Measurements from ENCODE around the gene ELOA. TPM values are rescaled to one million over a fixed set of nuclear protein-coding genes. Genes with fewer than 3 reads are reported as not detected.
A peak's percentile ranks its signal among the peaks of the same experiment; 100 is the strongest.

ELOA gene, protein sequence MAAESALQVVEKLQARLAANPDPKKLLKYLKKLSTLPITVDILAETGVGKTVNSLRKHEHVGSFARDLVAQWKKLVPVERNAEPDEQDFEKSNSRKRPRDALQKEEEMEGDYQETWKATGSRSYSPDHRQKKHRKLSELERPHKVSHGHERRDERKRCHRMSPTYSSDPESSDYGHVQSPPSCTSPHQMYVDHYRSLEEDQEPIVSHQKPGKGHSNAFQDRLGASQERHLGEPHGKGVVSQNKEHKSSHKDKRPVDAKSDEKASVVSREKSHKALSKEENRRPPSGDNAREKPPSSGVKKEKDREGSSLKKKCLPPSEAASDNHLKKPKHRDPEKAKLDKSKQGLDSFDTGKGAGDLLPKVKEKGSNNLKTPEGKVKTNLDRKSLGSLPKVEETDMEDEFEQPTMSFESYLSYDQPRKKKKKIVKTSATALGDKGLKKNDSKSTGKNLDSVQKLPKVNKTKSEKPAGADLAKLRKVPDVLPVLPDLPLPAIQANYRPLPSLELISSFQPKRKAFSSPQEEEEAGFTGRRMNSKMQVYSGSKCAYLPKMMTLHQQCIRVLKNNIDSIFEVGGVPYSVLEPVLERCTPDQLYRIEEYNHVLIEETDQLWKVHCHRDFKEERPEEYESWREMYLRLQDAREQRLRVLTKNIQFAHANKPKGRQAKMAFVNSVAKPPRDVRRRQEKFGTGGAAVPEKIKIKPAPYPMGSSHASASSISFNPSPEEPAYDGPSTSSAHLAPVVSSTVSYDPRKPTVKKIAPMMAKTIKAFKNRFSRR
- 10 to 100 TPM; 15.5 to 74.6 (median 46.1) TPM for polyA plus RNA-seq (ENCODE audit: low read depth in 6 of 6)

DNA sequence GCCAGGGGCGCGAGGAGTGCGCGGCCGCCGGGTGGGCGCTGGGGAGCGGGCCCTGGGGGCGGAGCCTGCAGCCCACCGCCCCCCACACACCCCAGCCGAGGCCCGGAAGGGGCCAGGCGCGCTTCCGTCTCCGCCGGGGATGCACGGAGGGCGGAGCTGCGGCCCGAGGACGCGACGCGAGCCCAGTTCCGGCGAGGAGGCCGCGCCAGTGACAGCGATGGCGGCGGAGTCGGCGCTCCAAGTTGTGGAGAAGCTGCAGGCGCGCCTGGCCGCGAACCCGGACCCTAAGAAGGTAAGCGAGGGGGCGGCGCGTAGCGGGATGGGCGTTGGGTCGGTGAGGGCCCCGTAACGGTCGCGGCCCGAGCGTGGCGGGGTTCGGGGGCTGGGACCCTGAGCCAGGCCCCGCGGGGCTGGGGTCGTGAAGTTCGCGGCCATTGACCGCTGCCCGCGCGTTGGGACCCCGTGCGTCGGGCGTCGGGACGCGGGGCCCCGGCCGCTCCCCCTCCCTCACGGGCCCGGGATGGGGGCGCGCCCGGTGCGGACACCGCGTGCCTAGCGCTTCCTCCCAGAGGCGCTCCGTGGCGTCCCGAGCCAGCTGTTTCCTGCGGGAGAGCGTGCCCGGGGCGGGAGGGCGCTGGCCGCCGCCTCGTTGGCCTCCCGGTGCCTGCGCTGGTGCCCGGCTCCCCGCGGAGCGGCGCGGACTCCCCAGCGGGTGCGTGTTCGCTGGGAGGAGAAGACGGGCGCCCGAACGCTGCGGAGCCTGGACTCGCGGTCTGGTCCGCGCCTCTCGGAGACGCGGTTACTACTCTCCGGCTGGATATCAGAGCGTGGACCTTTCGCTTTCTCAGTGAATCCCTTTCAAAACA is at the start of gene ELOA:
Gene ELOA, plus strand, starts transcription at position 185 of the 866 bp plus-strand sequence. Its CDS starts 33 bp downstream, at position 218.
- Mint-ChIP-seq H3K4me3 (peak within 1 kb of the TSS; percentile 90 to 99 (median 94)), H3K4me1 (peaks cover 40 to 48% (median 48%) of the 10 kb centered on the region in 3 donors)
- peak; percentile 93 for ATAC-seq (ENCODE audit: low read depth in 2 of 2)

DNA sequence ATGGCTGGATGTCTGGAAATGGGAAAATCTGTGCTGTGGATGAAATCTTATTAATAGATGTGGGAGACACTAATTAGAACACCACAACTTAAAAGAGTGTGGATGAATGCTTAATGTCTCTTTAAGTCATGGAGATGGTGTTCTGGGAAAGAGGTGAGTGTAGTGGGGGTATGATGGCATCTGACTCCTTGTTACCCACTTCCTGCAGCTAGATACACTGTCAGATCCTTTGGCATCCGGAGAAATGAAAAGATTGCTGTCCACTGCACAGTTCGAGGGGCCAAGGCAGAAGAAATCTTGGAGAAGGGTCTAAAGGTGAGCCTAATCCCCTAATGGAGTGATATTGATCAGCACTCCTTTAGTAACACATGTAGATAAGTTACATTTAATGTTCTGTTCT is 49.7 kb upstream of the ELOA start:
- H3K4me1 Mint-ChIP-seq, result peaks cover 37 to 67% (median 57%) of the 10 kb centered on the region in 3 donors
- H3K27me3 Mint-ChIP-seq, result no peaks in the 10 kb centered on the region
- DNase-seq (no peak), ATAC-seq (ENCODE audit: low read depth in 2 of 2) (no peak)
- peak overlapping the region in 7 of 8 donors; percentile 31 to 98 (median 96) for H3K4me3 Mint-ChIP-seq
- H3K27ac Mint-ChIP-seq, result peak overlapping the region in 4 of 6 donors; percentile 64 to 89 (median 77)
- H3K36me3 Mint-ChIP-seq, result peaks cover 27 to 33% of the 10 kb centered on the region in 2 donors
- H3K9me3 Mint-ChIP-seq, result no peaks in the 10 kb centered on the region

More for the DNA sequence above, at the start of gene ELOA:
- peak; percentile 75 for DNase-seq
- no peaks in the 10 kb centered on the region for H3K36me3 Mint-ChIP-seq
- peak within 1 kb of the TSS; percentile 60 to 96 (median 89) for H3K27ac Mint-ChIP-seq
- H3K27me3 Mint-ChIP-seq, result no peaks in the 10 kb centered on the region
- H3K9me3 Mint-ChIP-seq, result no peaks in the 10 kb centered on the region

DNA sequence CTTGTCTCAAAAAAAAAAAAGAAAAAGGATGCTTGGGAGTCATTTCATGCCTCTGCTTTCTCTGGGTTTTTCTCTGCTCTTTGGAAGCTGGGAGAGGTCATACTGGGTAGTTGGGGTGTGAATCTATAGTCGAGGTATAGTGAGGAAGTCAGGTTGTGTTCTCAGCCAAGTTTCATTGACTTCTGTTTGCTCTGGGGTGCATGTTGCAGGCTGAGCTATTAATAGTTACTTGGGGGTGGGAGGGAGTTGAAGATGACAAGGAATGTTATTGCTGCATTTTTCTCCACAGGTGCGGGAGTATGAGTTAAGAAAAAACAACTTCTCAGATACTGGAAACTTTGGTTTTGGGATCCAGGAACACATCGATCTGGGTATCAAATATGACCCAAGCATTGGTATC is 48.9 kb upstream of the ELOA start:
- Mint-ChIP-seq H3K27me3 (no peaks in the 10 kb centered on the region), H3K9me3 (no peaks in the 10 kb centered on the region), H3K27ac (peak overlapping the region in 4 of 6 donors; percentile 8 to 89 (median 52)), H3K4me1 (peaks cover 37 to 70% (median 57%) of the 10 kb centered on the region in 3 donors), H3K4me3 (peak overlapping the region in 4 of 8 donors; percentile 29 to 96 (median 78)), H3K36me3 (peaks cover 30 to 33% of the 10 kb centered on the region in 2 donors)
- ATAC-seq (ENCODE audit: low read depth in 2 of 2) (no peak), DNase-seq (no peak)

DNA sequence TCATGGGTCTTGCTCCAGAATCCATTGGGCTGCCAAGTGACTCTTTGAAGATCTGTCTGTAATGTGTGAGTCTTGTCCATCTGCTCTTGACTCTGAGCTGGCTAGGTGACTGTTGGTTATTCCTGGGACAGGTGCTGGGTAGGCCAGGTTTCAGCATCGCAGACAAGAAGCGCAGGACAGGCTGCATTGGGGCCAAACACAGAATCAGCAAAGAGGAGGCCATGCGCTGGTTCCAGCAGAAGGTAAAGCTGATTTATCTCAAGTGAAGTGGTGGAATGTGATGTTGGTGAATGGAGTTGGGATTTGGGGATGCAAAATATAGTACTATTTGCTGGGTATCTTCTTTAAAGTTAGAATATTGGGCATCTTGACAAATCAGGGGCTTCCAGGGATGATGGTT is 47.6 kb upstream of the ELOA start:
- H3K27ac Mint-ChIP-seq, result peak overlapping the region in 3 of 6 donors; percentile 35 to 97 (median 89)
- ATAC-seq (ENCODE audit: low read depth in 2 of 2) (no peak), DNase-seq (no peak)
- peak overlapping the region in 1 of 8 donors; percentile 41 for H3K4me3 Mint-ChIP-seq
- no peaks in the 10 kb centered on the region for H3K9me3 Mint-ChIP-seq
- peaks cover 45 to 75% (median 65%) of the 10 kb centered on the region in 3 donors for H3K4me1 Mint-ChIP-seq
- H3K27me3 Mint-ChIP-seq, result no peaks in the 10 kb centered on the region
- H3K36me3 Mint-ChIP-seq, result peaks cover 37 to 38% of the 10 kb centered on the region in 2 donors

DNA sequence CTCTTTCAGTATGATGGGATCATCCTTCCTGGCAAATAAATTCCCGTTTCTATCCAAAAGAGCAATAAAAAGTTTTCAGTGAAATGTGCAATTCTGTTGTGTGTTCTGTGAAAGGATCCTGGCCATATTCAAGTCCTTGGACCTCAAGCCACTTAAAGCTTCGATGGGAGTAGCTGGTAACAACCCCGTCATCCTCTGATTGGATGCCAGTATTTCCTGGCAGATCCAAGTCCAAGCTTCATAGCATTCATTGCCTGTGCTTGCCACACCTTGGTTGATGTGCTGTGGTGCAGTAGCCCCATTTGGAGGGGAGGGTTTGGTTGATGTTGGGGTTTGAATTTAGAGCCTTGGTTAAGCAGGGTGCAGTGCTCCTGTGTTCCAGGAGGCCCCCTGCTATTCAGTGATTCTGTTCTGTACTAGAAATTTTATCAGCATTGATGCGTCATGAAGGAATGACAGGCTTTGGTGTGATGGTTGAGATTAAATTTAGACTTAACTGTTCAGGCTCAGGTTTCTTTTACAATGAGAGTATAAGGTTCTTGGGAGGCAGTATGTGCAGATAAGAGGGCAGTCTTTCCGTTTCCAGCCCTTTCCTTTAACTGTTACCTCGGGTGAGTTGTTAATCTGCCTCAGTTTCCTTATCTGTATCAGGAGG is 46.8 kb upstream of the ELOA start:
- Mint-ChIP-seq H3K27ac (no peak overlapping the region), H3K4me1 (peaks cover 48 to 80% (median 72%) of the 10 kb centered on the region in 3 donors), H3K36me3 (peaks cover 37 to 41% of the 10 kb centered on the region in 2 donors), H3K9me3 (no peaks in the 10 kb centered on the region), H3K4me3 (peak overlapping the region in 1 of 8 donors; percentile 25), H3K27me3 (no peaks in the 10 kb centered on the region)
- ATAC-seq (ENCODE audit: low read depth in 2 of 2), result no peak
- no peak for DNase-seq

DNA sequence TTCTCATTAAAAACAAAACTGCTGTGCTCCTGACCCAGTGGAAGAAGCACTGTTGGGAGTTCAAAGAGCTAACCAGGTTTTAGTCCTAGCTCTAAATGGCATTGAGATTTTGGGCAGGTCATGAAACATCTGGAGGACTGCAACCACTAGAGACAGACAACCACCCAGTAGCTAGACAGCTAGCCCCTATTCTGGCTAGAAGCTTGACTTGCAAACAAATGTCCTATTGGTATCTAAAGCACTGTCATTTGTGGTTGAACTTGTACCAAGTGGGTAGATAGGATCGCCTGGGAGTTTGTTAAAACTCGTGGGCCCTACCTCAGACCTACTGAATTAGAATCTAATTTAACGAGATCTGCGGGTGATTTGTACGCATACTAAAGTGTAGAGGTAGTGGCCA is 44.8 kb upstream of the ELOA start:
- DNase-seq, result no peak
- ATAC-seq (ENCODE audit: low read depth in 2 of 2), result no peak
- Mint-ChIP-seq H3K4me1 (peaks cover 33 to 61% (median 53%) of the 10 kb centered on the region in 3 donors), H3K36me3 (peaks cover 31 to 42% of the 10 kb centered on the region in 2 donors), H3K27me3 (no peaks in the 10 kb centered on the region), H3K4me3 (peak overlapping the region in 1 of 8 donors; percentile 51), H3K27ac (peak overlapping the region in 1 of 6 donors; percentile 15), H3K9me3 (no peaks in the 10 kb centered on the region)

DNA sequence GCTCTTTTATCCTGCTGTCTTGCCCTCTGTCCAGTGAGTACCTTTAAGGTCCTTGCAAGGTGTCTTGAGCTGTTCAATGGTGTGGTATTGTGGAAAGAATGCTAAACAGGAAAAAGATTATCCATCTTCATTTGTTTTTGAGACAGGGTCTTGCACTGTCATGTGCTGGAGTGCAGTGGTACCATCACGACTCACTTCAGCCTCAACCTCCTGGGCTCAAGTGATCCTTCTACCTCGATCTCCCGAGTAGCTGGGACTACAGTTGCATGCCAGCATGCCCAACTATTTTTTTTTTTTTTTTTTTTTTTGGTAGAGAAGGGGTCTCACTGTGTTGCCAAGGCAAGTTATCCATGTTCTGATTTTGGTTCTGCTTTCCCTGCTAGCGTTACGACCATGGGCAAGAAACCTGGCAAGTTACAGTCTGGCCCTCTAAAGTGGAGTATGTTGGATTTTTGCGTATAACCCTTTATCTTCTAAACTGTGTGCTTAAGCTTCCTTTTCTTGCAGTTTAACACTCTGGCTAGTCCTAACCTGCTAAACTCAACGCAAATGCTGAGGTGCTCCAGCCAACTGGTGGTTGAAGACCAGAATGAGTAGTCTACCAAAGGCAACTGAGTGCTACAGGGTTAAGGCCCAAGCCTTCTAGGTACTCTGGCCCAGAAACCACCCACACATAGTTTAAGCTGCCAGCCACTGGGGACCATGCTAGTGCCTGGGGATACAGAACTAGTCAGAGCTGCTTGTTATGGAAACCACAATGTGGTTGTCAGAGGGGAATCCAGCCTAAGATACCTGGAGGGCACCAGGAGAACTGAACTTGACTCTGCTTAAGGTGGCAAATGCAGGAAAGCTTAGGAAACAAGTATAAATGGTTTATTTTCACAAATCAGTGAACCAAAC is 43.7 kb upstream of the ELOA start:
- Mint-ChIP-seq H3K9me3 (no peaks in the 10 kb centered on the region), H3K27me3 (no peaks in the 10 kb centered on the region), H3K4me3 (no peak overlapping the region), H3K36me3 (peaks cover 21 to 37% of the 10 kb centered on the region in 2 donors), H3K4me1 (peaks cover 25 to 50% (median 43%) of the 10 kb centered on the region in 3 donors), H3K27ac (peak overlapping the region in 2 of 6 donors; percentile 29 to 49)
- ATAC-seq (ENCODE audit: low read depth in 2 of 2) (no peak), DNase-seq (no peak)

DNA sequence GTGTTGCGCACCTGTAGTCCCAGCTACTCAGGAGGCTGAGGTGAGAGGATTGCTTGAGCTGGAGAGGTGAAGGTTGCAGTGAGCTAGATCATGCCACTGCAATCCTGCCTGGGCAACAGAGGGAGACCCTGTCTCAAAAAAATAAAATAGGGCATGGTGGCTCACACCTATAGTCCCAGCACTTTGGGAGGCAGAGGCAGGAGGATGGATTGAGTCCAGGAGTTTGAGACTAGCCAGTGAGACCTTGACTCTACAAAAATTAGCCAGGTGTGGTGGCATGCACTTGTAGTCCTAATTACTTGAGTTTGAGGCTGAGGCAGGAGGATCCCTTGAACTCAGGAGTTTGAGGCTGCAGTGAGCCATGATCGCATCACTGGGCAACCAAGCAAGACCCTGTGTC is 42.0 kb upstream of the ELOA start:
- Mint-ChIP-seq H3K36me3 (peaks cover 8 to 30% of the 10 kb centered on the region in 2 donors), H3K4me1 (peaks cover 11 to 33% (median 25%) of the 10 kb centered on the region in 3 donors), H3K27ac (peak overlapping the region in 1 of 6 donors; percentile 41), H3K9me3 (no peaks in the 10 kb centered on the region), H3K4me3 (no peak overlapping the region), H3K27me3 (no peaks in the 10 kb centered on the region)
- DNase-seq, result no peak
- ATAC-seq (ENCODE audit: low read depth in 2 of 2), result no peak

DNA sequence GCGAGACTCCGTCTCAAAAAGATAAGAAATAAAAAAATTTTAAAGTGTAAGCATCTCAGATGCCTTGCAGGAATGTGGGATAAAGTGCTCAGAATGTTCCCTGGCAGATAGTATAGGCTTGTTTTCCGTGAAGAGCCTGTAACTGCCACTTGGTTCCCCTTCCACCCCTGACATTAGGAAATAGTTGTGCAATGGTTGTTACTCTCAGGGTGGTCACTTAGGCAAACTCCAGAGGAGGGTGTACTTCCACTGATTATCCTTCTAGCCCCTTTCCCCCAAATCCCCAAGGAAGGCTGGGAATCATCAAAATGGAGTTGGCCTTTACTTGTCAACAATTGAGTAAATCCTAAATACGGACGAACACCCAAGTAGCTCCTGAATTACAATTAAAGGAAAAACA is 41.3 kb upstream of the ELOA start:
- Mint-ChIP-seq H3K9me3 (no peaks in the 10 kb centered on the region), H3K36me3 (peaks cover 8 to 25% of the 10 kb centered on the region in 2 donors), H3K4me3 (no peak overlapping the region), H3K4me1 (peaks cover 11 to 28% (median 18%) of the 10 kb centered on the region in 3 donors), H3K27ac (no peak overlapping the region), H3K27me3 (no peaks in the 10 kb centered on the region)
- DNase-seq, result no peak
- no peak for ATAC-seq (ENCODE audit: low read depth in 2 of 2)

DNA sequence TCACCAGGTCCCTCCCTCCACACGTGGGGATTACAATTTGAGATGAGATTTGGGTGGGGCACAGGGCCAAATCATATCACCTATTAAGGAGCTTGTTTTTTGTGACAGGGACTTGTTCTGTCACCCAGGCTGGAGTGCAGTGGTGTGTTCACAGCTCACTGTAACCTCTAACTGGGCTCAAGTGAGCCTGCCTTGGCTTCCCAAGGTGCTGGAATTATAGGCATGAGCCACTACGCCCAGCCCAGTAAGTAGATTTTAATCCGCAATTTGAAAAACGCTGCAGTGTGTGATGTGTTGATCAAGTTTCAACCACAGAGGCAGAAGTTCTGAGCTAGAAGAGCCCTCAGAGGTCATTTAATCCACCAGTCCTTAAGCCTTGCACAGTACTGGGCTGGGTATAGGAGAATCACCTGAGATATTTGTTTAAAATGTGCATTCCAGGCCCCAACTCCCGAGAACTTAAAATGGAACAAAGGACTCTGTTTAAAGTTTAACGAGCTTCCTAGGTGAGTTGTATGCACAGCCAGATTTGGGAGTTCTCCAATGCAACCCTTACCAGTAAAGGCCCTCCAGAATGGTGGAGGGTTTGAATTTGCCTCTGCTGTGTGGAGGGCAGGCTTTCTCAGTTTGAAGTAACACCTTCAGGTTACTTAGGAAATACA is 38.3 kb upstream of the ELOA start:
- Mint-ChIP-seq H3K4me1 (peaks cover 13 to 23% (median 14%) of the 10 kb centered on the region in 3 donors), H3K27ac (peak overlapping the region in 1 of 6 donors; percentile 20), H3K9me3 (no peaks in the 10 kb centered on the region), H3K4me3 (no peak overlapping the region), H3K36me3 (peaks cover 6 to 8% of the 10 kb centered on the region in 2 donors), H3K27me3 (no peaks in the 10 kb centered on the region)
- ATAC-seq (ENCODE audit: low read depth in 2 of 2) (no peak), DNase-seq (no peak)

DNA sequence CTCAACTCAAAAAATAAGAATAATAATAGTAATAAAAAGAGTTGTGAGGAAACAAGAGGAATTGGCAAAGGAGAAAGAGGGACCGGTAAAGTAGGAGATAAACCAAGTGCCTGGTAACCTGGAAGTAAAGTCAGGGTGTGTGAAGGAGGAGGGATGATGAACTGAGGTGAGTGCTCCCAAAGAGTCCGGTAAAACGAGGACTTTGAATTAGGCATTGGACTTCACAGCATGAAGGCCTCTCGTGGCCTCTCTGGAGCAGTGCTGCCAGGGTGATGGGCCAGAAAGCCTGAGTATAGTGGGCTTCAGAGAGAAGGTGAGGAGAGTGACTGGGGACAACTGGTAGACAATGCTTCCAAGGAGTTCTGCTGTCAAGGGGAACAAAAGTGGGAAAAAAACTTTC is 34.0 kb upstream of the ELOA start:
- DNase-seq (no peak), ATAC-seq (ENCODE audit: low read depth in 2 of 2) (no peak)
- H3K4me1 Mint-ChIP-seq, result peaks cover 0 to 16% (median 8%) of the 10 kb centered on the region in 3 donors
- H3K36me3 Mint-ChIP-seq, result peaks cover 0 to 3% of the 10 kb centered on the region in 2 donors
- no peaks in the 10 kb centered on the region for H3K27me3 Mint-ChIP-seq
- H3K9me3 Mint-ChIP-seq, result no peaks in the 10 kb centered on the region
- H3K4me3 Mint-ChIP-seq, result no peak overlapping the region
- peak overlapping the region in 2 of 6 donors; percentile 11 to 88 for H3K27ac Mint-ChIP-seq
